ENCODE measurements around the gene UBTD2.

DNA sequence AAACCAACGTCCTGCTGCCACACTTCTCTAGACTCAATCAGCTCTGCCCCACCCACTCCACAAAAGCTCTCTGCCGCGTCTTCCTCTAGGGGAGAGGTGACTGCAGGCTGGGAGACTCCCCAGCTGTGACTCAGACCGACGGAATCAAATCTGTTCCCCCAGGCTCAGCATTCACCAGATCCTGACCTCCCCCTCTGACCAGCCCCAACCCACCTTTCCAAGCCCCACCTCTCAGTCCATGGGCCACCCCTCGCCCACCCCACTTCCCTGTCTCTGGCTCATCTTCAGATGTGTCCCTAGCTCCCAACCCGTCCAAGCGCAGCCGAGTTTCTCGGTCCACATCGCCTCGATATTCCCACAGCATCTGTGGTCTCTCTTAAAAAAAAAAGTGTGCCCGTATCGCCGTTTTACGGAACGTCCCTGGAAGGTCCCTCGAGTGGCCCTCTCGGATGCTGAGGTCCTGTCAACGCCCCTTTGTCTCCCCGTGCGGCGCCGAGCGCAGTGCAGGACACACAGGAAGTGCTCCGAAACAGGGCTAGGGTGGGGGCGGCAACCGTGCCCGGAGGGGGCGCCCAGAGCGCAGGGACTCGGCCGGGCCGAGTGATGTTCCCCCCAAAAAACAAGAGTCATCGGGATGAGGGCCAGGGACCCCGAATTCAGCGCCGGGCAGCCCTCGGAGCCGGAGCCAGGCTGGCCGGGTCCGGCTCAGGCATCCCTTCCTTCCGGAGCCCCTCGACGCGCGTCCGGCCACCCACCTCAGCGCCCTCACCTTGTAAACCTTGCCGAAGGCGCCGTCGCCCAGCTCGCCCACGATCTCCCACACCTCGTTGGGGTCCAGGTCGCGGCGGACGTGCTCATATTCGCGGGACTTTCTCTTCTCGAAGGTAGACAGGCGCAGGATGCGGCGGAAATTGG lies 96.2 kb downstream of the UBTD2 start:
- TF ChIP-seq CEBPB (IDR thresholded peaks at IDR 0.05; ENCODE audit: low read depth, low read length) (no peak), BHLHE40 (IDR thresholded peaks at IDR 0.05; ENCODE audit: low read depth, low read length) (no peak), POLR2A (IDR thresholded peaks at IDR 0.05; ENCODE audit: low read depth, low read length) (no peak), RAD21 (IDR thresholded peaks at IDR 0.05; ENCODE audit: low read length) (no peak; the same call in 1 of the 2 replicates), MXI1 (IDR thresholded peaks at IDR 0.05; ENCODE audit: borderline replicate concordance, low read depth, low read length) (0 out of 2 replicates have a peak, but pooled peaks have one; percentile 0), SMC3 (IDR thresholded peaks at IDR 0.05; ENCODE audit: low read depth, low read length) (no peak), RCOR1 (IDR thresholded peaks at IDR 0.05; ENCODE audit: insufficient replicate concordance, low read length) (no peak), MAFK (IDR thresholded peaks at IDR 0.05; ENCODE audit: low read depth, low read length) (no peak)
- TF ChIP-seq, protein P1, sequence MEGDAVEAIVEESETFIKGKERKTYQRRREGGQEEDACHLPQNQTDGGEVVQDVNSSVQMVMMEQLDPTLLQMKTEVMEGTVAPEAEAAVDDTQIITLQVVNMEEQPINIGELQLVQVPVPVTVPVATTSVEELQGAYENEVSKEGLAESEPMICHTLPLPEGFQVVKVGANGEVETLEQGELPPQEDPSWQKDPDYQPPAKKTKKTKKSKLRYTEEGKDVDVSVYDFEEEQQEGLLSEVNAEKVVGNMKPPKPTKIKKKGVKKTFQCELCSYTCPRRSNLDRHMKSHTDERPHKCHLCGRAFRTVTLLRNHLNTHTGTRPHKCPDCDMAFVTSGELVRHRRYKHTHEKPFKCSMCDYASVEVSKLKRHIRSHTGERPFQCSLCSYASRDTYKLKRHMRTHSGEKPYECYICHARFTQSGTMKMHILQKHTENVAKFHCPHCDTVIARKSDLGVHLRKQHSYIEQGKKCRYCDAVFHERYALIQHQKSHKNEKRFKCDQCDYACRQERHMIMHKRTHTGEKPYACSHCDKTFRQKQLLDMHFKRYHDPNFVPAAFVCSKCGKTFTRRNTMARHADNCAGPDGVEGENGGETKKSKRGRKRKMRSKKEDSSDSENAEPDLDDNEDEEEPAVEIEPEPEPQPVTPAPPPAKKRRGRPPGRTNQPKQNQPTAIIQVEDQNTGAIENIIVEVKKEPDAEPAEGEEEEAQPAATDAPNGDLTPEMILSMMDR (conservative IDR thresholded peaks at IDR 0.05; ENCODE audit: low read depth, low read length), result 0 out of 2 replicates have a peak, but pooled peaks have one; percentile 8
- TF ChIP-seq, protein P2, sequence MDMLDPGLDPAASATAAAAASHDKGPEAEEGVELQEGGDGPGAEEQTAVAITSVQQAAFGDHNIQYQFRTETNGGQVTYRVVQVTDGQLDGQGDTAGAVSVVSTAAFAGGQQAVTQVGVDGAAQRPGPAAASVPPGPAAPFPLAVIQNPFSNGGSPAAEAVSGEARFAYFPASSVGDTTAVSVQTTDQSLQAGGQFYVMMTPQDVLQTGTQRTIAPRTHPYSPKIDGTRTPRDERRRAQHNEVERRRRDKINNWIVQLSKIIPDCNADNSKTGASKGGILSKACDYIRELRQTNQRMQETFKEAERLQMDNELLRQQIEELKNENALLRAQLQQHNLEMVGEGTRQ (IDR thresholded peaks at IDR 0.05; ENCODE audit: low read depth, low read length), result no peak
